SU-DHL-6 (cell line): Measurements from ENCODE around the gene AKNAD1.

Source experiments
- CTCF ChIP-seq: fragments of 200-600 bp; sonication (generic); IDR thresholded peaks from one replicate; pipeline ENCODE4 v1.5.1; 2017; ENCODE audit warnings: antibody characterized with exemption, mild to moderate bottlenecking, low read length, moderate library complexity; ENCODE audit not compliant: insufficient read depth, poor library complexity, severe bottlenecking
- EZH2phosphoT487 ChIP-seq: fragments of 200-600 bp; sonication (generic), shearing (Covaris generic); conservative IDR thresholded peaks from 2 replicates; pipeline ENCODE4 v1.6.1; 2018; ENCODE audit warnings: mild to moderate bottlenecking, antibody characterized with exemption, low read length, moderate library complexity, mixed read lengths

- TF ChIP-seq CTCF (no peak), EZH2phosphoT487 (no peak)
These were observed 20.7 kb upstream of the AKNAD1 start for GRCh38 chr1:108877348-108878159.
